ENCODE results near the gene RLN2.

RLN2 gene

GRCh38 chr9:5265939-5266338, 38.6 kb downstream of the RLN2 start:
- DNase-seq: no peak

GRCh38 chr9:5264219-5264595, 40.3 kb downstream of the RLN2 start:
- no peak for DNase-seq

GRCh38 chr9:5263351-5264218, 40.9 kb downstream of the RLN2 start:
- no peak for DNase-seq

All from stimulated activated CD4-positive, alpha-beta T cell treated with anti-CD3 and anti-CD28 coated beads, Interleukin-15, amount 100 ng/mL, for 24 hours (primary cell).